ENCODE data around the gene LRWD1. TPM values are rescaled to one million over a fixed set of nuclear protein-coding genes. Genes with fewer than 3 reads are reported as not detected.
"Not testable (repeated sequence)": the region's sequence is repeated elsewhere in the genome, so short reads cannot be mapped to it uniquely, and the experiment has no call there.

The LRWD1 gene
- total RNA-seq, 2 donors from 2014 or later: 30.9 to 43.5 TPM

- no peak for TF ChIP-seq CTCF (conservative IDR thresholded peaks at IDR 0.05)
- peak; percentile 37 for DNase-seq
- H3K27me3 Mint-ChIP-seq (ENCODE audit: insufficient read depth): no peaks in the 10 kb centered on the region
These were observed 8.6 kb downstream of the LRWD1 start for GRCh38 chr7:102473271-102473991.

GRCh38 chr7:102474116-102474515 lies 9.3 kb downstream of the LRWD1 start:
- H3K36me3 Mint-ChIP-seq (ENCODE audit: low read depth); DNase-seq; H3K27ac Mint-ChIP-seq; H3K4me1 ChIP-seq (ENCODE audit: control insufficient read depth, insufficient read depth, low read length); H3K9me3 ChIP-seq (ENCODE audit: control insufficient read depth, low read length); H3K27me3 Mint-ChIP-seq (ENCODE audit: insufficient read depth); H3K4me3 Mint-ChIP-seq; H3K4me1 Mint-ChIP-seq; H3K27me3 ChIP-seq (ENCODE audit: control insufficient read depth, insufficient read depth, low read length, poor library complexity, severe bottlenecking); H3K4me3 ChIP-seq (ENCODE audit: low read length); H3K27ac ChIP-seq (ENCODE audit: low read depth, low read length); H3K9me3 Mint-ChIP-seq; H3K9ac ChIP-seq (ENCODE audit: extremely low read depth, low read length, poor library complexity, severe bottlenecking): not testable (repeated sequence)
- 100% methylated on average over 3 of the region's 14 CpGs; no CpG with 5 or more reads in 1 of the 2 experiments for WGBS, 2 experiments (ENCODE audit: insufficient coverage in 1 of 2, insufficient read length in 1 of 2)
- H3K36me3 ChIP-seq (ENCODE audit: control insufficient read depth, insufficient read depth, low read length): peaks cover 12% of the 10 kb centered on the region

More at GRCh38 chr7:102473271-102473991, 8.6 kb downstream of the LRWD1 start:
- no peak overlapping the region for H3K27ac ChIP-seq (ENCODE audit: low read depth, low read length)
- H3K27ac Mint-ChIP-seq: no peak overlapping the region
- H3K4me1 Mint-ChIP-seq: no peaks in the 10 kb centered on the region
- 92 to 93% methylated on average over 18 to 22 of the region's 23 CpGs for WGBS, 2 experiments (ENCODE audit: insufficient coverage in 1 of 2, insufficient read length in 1 of 2)
- H3K9ac ChIP-seq (ENCODE audit: extremely low read depth, low read length, poor library complexity, severe bottlenecking): no peak overlapping the region
- peaks cover 10% of the 10 kb centered on the region for H3K36me3 Mint-ChIP-seq (ENCODE audit: low read depth)
- no peaks in the 10 kb centered on the region for H3K9me3 ChIP-seq (ENCODE audit: control insufficient read depth, low read length)
- H3K27me3 ChIP-seq (ENCODE audit: control insufficient read depth, insufficient read depth, low read length, poor library complexity, severe bottlenecking): no peaks in the 10 kb centered on the region
- H3K9me3 Mint-ChIP-seq: no peaks in the 10 kb centered on the region
- no peak overlapping the region for H3K4me3 ChIP-seq (ENCODE audit: low read length)
- peaks cover 15% of the 10 kb centered on the region for H3K36me3 ChIP-seq (ENCODE audit: control insufficient read depth, insufficient read depth, low read length)
- no peak overlapping the region for H3K4me3 Mint-ChIP-seq
- H3K4me1 ChIP-seq (ENCODE audit: control insufficient read depth, insufficient read depth, low read length): no peaks in the 10 kb centered on the region

DNA sequence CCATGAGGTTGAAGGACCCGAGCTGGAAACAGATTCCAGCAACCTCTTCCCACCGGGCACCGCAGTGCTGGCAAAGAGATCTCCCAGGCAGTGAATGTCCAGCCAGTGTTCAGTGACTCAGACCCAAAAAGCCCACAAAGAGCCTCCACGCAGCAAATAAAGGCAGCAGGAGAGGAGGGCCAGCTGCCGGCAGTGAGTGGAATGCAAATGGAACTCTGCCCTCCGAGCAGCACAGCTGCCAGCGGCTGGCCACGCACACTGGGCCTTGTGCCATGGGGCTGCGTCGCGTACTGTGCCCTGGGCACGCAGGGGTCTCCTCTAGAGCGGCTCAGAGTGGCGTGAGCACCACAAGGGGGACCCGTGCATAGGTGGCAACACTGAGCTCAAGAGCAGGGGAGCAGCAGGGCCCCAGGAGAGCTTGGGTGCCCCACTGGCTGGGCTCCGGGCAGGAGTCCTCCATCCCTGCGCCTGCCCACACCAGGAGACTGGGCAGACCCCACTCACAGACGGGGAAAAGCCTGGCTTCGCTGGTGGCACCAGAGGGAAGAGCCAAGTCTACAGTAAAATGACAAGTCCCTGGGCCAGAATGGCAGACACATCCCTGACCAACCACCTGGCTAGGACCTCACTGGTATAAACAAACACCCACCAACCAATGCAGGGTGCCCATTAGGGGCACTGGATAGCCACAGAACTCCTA lies 10.1 kb downstream of the LRWD1 start:
- H3K9me3 ChIP-seq (ENCODE audit: control insufficient read depth, low read length); H3K27me3 Mint-ChIP-seq (ENCODE audit: insufficient read depth); H3K4me3 Mint-ChIP-seq; H3K9ac ChIP-seq (ENCODE audit: extremely low read depth, low read length, poor library complexity, severe bottlenecking); DNase-seq; H3K4me3 ChIP-seq (ENCODE audit: low read length); H3K4me1 Mint-ChIP-seq; H3K36me3 ChIP-seq (ENCODE audit: control insufficient read depth, insufficient read depth, low read length); H3K9me3 Mint-ChIP-seq; H3K27ac Mint-ChIP-seq; H3K27me3 ChIP-seq (ENCODE audit: control insufficient read depth, insufficient read depth, low read length, poor library complexity, severe bottlenecking); H3K36me3 Mint-ChIP-seq (ENCODE audit: low read depth); H3K27ac ChIP-seq (ENCODE audit: low read depth, low read length); H3K4me1 ChIP-seq (ENCODE audit: control insufficient read depth, insufficient read depth, low read length): not testable (repeated sequence)
- 90% methylated on average over 6 of the region's 19 CpGs; no CpG with 5 or more reads in 1 of the 2 experiments for WGBS, 2 experiments (ENCODE audit: insufficient coverage in 1 of 2, insufficient read length in 1 of 2)

Measured in endodermal cell (in vitro differentiated cells).